Measurements from ENCODE around the gene USO1. TPM values are rescaled to one million over a fixed set of nuclear protein-coding genes. Genes with fewer than 3 reads are reported as not detected.

The USO1 gene
- total RNA-seq, 1 donor from 2014 or later = 64.2 TPM

DNA sequence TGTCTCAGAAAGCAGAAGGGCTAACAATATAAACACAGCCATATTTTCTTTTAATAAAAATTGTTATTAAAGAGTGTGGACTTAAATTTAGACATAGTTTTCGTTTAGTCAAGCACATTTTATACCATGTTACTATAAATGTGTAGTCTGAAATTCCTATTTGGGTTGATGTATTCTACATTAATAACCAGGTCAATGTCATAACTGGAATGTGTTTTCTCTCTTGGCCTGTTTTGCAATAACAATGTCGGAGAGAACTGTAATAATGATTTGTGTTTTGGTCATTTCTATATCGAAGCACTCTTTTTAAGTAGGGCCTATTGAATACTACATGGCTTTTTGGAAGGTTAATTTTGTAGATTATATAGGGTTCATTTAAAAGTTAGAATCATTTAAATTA lies 5.5 kb downstream of the USO1 start:
- TF ChIP-seq, protein P1, sequence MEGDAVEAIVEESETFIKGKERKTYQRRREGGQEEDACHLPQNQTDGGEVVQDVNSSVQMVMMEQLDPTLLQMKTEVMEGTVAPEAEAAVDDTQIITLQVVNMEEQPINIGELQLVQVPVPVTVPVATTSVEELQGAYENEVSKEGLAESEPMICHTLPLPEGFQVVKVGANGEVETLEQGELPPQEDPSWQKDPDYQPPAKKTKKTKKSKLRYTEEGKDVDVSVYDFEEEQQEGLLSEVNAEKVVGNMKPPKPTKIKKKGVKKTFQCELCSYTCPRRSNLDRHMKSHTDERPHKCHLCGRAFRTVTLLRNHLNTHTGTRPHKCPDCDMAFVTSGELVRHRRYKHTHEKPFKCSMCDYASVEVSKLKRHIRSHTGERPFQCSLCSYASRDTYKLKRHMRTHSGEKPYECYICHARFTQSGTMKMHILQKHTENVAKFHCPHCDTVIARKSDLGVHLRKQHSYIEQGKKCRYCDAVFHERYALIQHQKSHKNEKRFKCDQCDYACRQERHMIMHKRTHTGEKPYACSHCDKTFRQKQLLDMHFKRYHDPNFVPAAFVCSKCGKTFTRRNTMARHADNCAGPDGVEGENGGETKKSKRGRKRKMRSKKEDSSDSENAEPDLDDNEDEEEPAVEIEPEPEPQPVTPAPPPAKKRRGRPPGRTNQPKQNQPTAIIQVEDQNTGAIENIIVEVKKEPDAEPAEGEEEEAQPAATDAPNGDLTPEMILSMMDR (IDR thresholded peaks at IDR 0.05) = no peak
- no peak for DNase-seq
- peaks cover 27% of the 10 kb centered on the region for H3K4me1 ChIP-seq
- H3K9me3 ChIP-seq = no peaks in the 10 kb centered on the region
- H3K27me3 ChIP-seq = no peaks in the 10 kb centered on the region
- ATAC-seq = no peak
- H3K27ac ChIP-seq = no peak overlapping the region
- intact Hi-C loops (cut with DNase I) = no loop called here
- H3K36me3 ChIP-seq = no peaks in the 10 kb centered on the region
- no peak overlapping the region for H3K4me3 ChIP-seq

DNA sequence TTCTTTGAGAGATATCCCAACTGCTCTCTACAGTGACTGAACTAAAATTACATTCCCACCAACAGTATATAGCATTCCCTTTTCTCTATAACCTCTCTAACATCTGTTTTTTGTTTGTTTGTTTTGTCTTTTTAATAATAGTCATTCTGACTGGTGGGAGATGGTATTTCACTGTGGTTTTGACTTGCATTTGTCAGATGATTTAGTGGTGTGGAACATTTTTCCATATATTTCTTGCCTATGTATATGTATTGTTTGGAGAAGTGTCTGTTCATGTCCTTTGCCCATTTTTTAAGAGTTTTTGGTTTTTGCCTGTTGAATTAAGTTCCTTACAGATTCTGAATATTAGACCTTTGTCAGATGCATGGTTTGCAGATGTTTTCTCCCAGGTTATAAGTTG lies 9.0 kb downstream of the USO1 start:
- Histone ChIP-seq H3K9me3 (no peaks in the 10 kb centered on the region), H3K27me3 (no peaks in the 10 kb centered on the region), H3K4me1 (peaks cover 17% of the 10 kb centered on the region), H3K27ac (no peak overlapping the region), H3K36me3 (no peaks in the 10 kb centered on the region), H3K4me3 (no peak overlapping the region)
- intact Hi-C loops (cut with DNase I) = no loop called here
- DNase-seq (no peak), ATAC-seq (no peak)
- TF ChIP-seq, protein P1 (IDR thresholded peaks at IDR 0.05) = no peak

DNA sequence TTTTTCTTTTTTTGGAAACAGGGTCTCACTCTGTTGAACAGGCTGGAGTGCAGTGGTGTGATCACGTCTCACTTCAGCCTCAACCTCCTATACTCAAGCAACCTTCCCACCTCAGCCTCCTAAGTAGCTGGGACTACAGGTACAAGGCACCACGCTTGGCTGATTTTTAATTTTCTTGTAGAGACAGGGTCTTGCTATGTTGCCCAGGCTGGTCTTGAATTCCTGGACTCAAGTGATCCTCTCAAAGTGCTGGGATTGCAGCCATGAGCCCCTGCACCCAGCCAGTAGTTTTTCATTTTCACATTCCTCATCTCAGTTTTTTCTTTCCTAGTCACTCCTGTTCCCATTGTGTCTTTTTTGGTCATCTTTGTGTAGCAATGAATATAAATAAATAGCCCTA lies 11.1 kb downstream of the USO1 start:
- no peak for ATAC-seq
- H3K4me1 ChIP-seq = peaks cover 13% of the 10 kb centered on the region
- TF ChIP-seq, protein P1 (IDR thresholded peaks at IDR 0.05) = no peak
- no peak overlapping the region for H3K27ac ChIP-seq
- no peaks in the 10 kb centered on the region for H3K27me3 ChIP-seq
- intact Hi-C loops (cut with DNase I) = no loop called here
- DNase-seq = no peak
- H3K9me3 ChIP-seq = no peaks in the 10 kb centered on the region
- no peak overlapping the region for H3K4me3 ChIP-seq
- no peaks in the 10 kb centered on the region for H3K36me3 ChIP-seq

DNA sequence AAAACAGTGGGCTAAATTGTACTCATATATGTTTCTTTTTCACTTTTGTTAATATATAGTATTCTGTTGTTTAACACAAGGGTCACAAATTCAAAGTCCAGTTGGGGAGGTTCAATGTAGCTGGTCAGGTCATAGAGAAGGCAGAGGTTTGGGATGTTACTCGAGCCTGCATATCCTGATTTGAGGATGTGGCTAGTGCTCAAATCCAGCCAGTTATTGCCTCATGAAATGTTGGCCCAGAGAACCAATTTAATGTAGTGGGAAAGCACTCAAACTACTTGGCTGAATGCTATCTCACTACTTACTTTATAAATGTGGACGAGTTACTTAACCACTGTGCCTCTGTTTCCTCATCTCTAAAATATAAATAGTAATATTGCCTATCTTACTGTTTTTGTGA lies 12.5 kb downstream of the USO1 start:
- H3K36me3 ChIP-seq = no peaks in the 10 kb centered on the region
- no peak for DNase-seq
- ATAC-seq = no peak
- intact Hi-C loops (cut with DNase I) = no loop called here
- H3K27me3 ChIP-seq = no peaks in the 10 kb centered on the region
- no peaks in the 10 kb centered on the region for H3K9me3 ChIP-seq
- H3K4me3 ChIP-seq = no peak overlapping the region
- peaks cover 13% of the 10 kb centered on the region for H3K4me1 ChIP-seq
- no peak overlapping the region for H3K27ac ChIP-seq
- TF ChIP-seq, protein P1 (IDR thresholded peaks at IDR 0.05) = no peak

DNA sequence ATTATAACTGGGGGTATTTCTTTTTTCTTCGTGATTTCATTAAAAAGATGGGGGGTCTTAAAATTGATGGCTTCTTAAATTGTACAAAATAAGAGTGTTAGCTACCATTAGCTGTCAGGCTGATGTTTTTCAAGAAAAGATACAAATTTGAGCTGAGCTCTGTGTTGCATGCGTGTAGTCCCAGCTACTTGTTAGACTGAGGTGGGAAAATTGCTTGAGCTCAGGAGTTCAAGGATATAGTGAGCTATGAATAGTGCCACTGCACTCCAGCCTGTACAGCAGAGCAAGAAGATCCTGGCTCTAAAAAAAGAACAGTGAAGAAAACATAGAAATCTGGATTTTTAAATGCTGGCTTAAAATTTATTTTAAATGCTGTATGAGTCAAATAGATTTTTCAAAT lies 13.0 kb downstream of the USO1 start:
- Histone ChIP-seq H3K27ac (no peak overlapping the region), H3K27me3 (no peaks in the 10 kb centered on the region), H3K4me3 (no peak overlapping the region), H3K9me3 (no peaks in the 10 kb centered on the region), H3K36me3 (no peaks in the 10 kb centered on the region), H3K4me1 (peaks cover 13% of the 10 kb centered on the region)
- ATAC-seq (no peak), DNase-seq (no peak)
- TF ChIP-seq, protein P1 (IDR thresholded peaks at IDR 0.05) = no peak
- intact Hi-C loops (cut with DNase I) = no loop called here

DNA sequence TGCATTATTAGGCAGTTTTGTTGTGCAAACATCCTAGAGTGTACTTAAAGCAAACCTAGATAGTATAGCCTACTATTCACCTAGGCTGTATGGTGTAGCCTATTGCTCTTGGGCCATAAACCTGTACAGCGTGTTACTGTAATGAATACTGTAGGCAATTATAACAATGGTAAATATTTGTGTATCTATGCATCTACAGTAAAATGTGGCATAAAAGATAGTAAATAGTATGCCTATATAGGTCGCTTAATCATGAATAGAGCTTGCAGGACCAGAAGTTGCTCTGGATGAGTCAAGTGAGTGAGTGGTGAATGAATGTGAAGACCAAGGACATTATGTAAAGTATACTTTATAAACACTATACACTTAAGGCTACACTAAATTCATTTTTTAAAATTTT lies 16.6 kb downstream of the USO1 start:
- TF ChIP-seq, protein P1 (IDR thresholded peaks at IDR 0.05) = no peak
- Histone ChIP-seq H3K4me1 (peaks cover 19% of the 10 kb centered on the region), H3K27me3 (no peaks in the 10 kb centered on the region), H3K27ac (no peak overlapping the region), H3K4me3 (no peak overlapping the region), H3K36me3 (no peaks in the 10 kb centered on the region), H3K9me3 (no peaks in the 10 kb centered on the region)
- DNase-seq (no peak), ATAC-seq (no peak)
- intact Hi-C loops (cut with DNase I) = no loop called here
